ENCODE measurements around the gene AFMID.

DNA sequence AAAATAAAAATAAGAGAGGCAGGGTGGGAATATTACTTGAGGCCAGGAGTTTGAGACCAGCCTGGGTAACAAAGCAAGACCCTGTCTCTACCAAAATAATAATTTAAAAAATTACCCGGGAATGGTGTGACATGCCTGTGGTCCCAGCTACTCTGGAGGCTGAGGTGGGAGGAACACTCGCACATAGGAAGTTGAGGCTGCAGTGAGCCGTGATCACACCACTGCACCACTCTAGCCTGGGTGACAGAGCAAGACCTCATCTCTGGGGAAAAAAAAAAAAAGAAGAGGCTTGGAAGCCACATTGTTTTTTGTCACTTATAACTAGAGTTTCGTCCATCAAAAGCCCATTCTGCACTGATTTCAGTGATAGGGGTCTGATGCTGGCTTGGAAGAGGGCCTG is 41.0 kb downstream of the AFMID start:
- TF ChIP-seq CTCF (IDR thresholded peaks at IDR 0.05 in 2 of 3, conservative IDR thresholded peaks at IDR 0.05 in 1 of 3; ENCODE audit: borderline replicate concordance in 1 of 3, insufficient read depth in 1 of 3, low read depth in 2 of 3, low read length in 2 of 3) (no peak), EZH2 (IDR thresholded peaks at IDR 0.05) (no peak)
- TF ChIP-seq, protein P1, sequence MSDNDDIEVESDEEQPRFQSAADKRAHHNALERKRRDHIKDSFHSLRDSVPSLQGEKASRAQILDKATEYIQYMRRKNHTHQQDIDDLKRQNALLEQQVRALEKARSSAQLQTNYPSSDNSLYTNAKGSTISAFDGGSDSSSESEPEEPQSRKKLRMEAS (IDR thresholded peaks at IDR 0.05), result no peak
